ENCODE results near the gene PLS1.

DNA sequence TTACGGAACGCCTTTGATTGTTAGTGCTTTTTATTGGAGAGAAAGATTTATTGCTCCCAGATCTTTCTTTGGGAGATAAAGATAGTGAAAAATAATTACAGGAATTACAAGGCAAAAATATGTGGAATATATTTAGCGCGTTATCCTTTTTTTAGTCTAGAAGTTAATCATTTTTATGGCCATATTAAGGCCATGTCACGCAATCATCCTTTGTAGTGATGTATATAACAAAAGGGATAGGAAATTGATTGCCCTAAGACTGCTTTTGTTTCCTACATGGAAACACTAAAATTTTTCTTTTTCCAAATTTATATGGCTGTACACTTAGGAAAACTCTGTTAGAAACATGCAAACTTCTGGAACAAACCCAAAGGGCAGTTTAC is 129.2 kb downstream of the PLS1 start:
- TF ChIP-seq CTCF (IDR thresholded peaks at IDR 0.05; ENCODE audit: borderline replicate concordance, extremely low read depth, low read length, poor library complexity, severe bottlenecking) (no peak), EZH2 (IDR thresholded peaks at IDR 0.05; ENCODE audit: borderline replicate concordance, low read depth, low read length, severe bottlenecking) (no peak)
